Parietal lobe (tissue), 2 donors: Measurements from ENCODE around the gene RTL9. TPM values are rescaled to one million over a fixed set of nuclear protein-coding genes. Genes with fewer than 3 reads are reported as not detected.

Experiments used
- small RNA-seq: library from RNA; depleted of rRNA; stranded (forward); fragments of <200 nt; gene quantifications from one replicate; pipeline ENCODE3, GENCODE V24; 2014; ENCODE audit warnings: low replicate concordance
- total RNA-seq: library from RNA; depleted of rRNA; stranded (reverse); fragments of >200 nt; gene quantifications from one replicate; pipeline ENCODE4 v1.2.3, GENCODE V29; 2014

Gene RTL9
- total RNA-seq: 0.63 TPM

GRCh38 chrX:110358548-110358947 lies at the start of gene RTL9:
RTL9 (plus strand) TSS chrX:110358848; CDS start chrX:110450618, 91,770 bp downstream.

GRCh38 chrX:110317820-110318663 lies 40.6 kb upstream of the RTL9 start, which contains the start of gene AMMECR1:
AMMECR1 (minus strand) TSS chrX:110318085; CDS start chrX:110318071, 14 bp downstream.

Small RNA genes lying within 50 kb of the gene (small RNA-seq; reads per million reads assigned to genes)
- not detected for gene GNG5P2

Other genes with a start within 250 kb of the RTL9 start
- gene AMMECR1, start 40.8 kb upstream of the RTL9 start, total RNA-seq: 8.8 TPM